ENCODE measurements around the gene ABHD5. TPM values are rescaled to one million over a fixed set of nuclear protein-coding genes. Genes with fewer than 3 reads are reported as not detected.

The ABHD5 gene
- total and polyA plus RNA-seq, 2 of the 13 experiments (the other 11 are each of a cell fraction or from before 2014, with no cell fraction given), result 4.5 to 13.3 TPM

GRCh38 chr3:43753741-43754715 lies 63.3 kb downstream of the ABHD5 start (continued):
- TF ChIP-seq ZNF510 (CRISPR knock-in tag; IDR thresholded peaks at IDR 0.05; ENCODE audit: low read depth), result no peak

GRCh38 chr3:43755516-43756200 lies 64.9 kb downstream of the ABHD5 start:
- Histone ChIP-seq H3K27me3 (ENCODE audit: control insufficient read depth in 1 of 2, insufficient read depth in 2 of 2, low read length in 2 of 2) (no peaks in the 10 kb centered on the region; a peak in 1 of 5 replicates), H4K20me1 (ENCODE audit: insufficient read depth, low read length) (no peaks in the 10 kb centered on the region), H3K4me1 (ENCODE audit: insufficient read depth, low read length) (peaks cover 19% of the 10 kb centered on the region; the same call in 1 of the 2 replicates), H2AFZ (ENCODE audit: low read length) (no peak overlapping the region), H3K4me2 (ENCODE audit: low read depth, low read length) (no peak overlapping the region), H3K27ac (ENCODE audit: extremely low read length, insufficient read depth, low read length) (no peak overlapping the region), H3K36me3 (replicated peaks in 1 of 2; ENCODE audit: control insufficient read depth in 1 of 2, insufficient read depth in 2 of 2, low read length in 2 of 2) (no peaks in the 10 kb centered on the region), H3K9me3 (ENCODE audit: low read length) (no peaks in the 10 kb centered on the region), H3K9ac (ENCODE audit: insufficient read depth, low read depth, low read length) (no peak overlapping the region), H3K4me3 (replicated peaks in 1 of 3; ENCODE audit: insufficient read depth in 1 of 3, low read depth in 2 of 3, low read length in 3 of 3) (no peak overlapping the region), H3K79me2 (ENCODE audit: insufficient read depth, low read length) (no peaks in the 10 kb centered on the region)
- TF ChIP-seq JARID2 (CRISPR knock-in tag; IDR thresholded peaks at IDR 0.05; ENCODE audit: insufficient replicate concordance) (no peak), ZBTB7B (CRISPR knock-in tag; IDR thresholded peaks at IDR 0.05) (no peak), GMEB2 (CRISPR knock-in tag; IDR thresholded peaks at IDR 0.05; ENCODE audit: low read depth) (no peak), ZNF782 (CRISPR knock-in tag; IDR thresholded peaks at IDR 0.05; ENCODE audit: borderline replicate concordance) (no peak), KDM2A (CRISPR knock-in tag; IDR thresholded peaks at IDR 0.05; ENCODE audit: borderline replicate concordance, low read depth) (no peak), ZNF770 (CRISPR knock-in tag; IDR thresholded peaks at IDR 0.05) (no peak), BATF2 (CRISPR knock-in tag; IDR thresholded peaks at IDR 0.05) (no peak), MEIS1 (CRISPR knock-in tag; IDR thresholded peaks at IDR 0.05; ENCODE audit: borderline replicate concordance) (no peak), ETS1 (CRISPR knock-in tag; IDR thresholded peaks at IDR 0.05) (no peak), POLR2AphosphoS5 (IDR thresholded peaks at IDR 0.05; ENCODE audit: low read depth, low read length) (no peak), ZNF160 (CRISPR knock-in tag; IDR thresholded peaks at IDR 0.05) (no peak), CENPT (CRISPR knock-in tag; IDR thresholded peaks at IDR 0.05; ENCODE audit: low read depth) (no peak), SRSF4 (IDR thresholded peaks at IDR 0.05; ENCODE audit: low read depth, low read length, poor library complexity, severe bottlenecking) (no peak)
- ATAC-seq (no peak), DNase-seq (ENCODE audit: low spot score) (no peak), FAIRE-seq (no peak)
- ChIA-PET CTCF (ENCODE audit: low intra/inter-chr PET ratio, low total read pairs) (no interaction called here), POLR2A (no interaction called here)
- intact Hi-C loops (cut with micrococcal nuclease; ENCODE audit: unreplicated experiment), result no loop called here
- no TSS peak for BruUV-seq (replicated peaks)
- in situ Hi-C loops (cut with HindIII; ENCODE audit: extremely low pct_ligation_motif_present, low pct_unique_long_range_greater_than_20kb), result loop anchor here (5.0 kb wide), 1 partner anchor 208 kb away; no protein-coding TSS in a partner anchor
- 21% methylated on average over 8 of the region's 8 CpGs for WGBS (ENCODE audit: low lambda C conversion rate)

Measured in HepG2 (cell line).